ENCODE data around the gene OTOG. TPM values are rescaled to one million over a fixed set of nuclear protein-coding genes. Genes with fewer than 3 reads are reported as not detected.

Gene OTOG
- total RNA-seq, 3 donors from 2014 or later = 0.06 TPM; not detected in 2

- Histone ChIP-seq H3K36me3 (ENCODE audit: low read depth) (no peaks in the 10 kb centered on the region), H3K4me3 (no peak overlapping the region), H3K4me1 (ENCODE audit: low read depth) (no peaks in the 10 kb centered on the region), H3K9me3 (no peaks in the 10 kb centered on the region)
- ATAC-seq (no peak), DNase-seq (no peak)
- TF ChIP-seq CTCF (IDR thresholded peaks at IDR 0.05) = no peak
- intact Hi-C loops (cut with DNase I, micrococcal nuclease) = no loop called here
Observed at GRCh38 chr11:17552041-17552355, 4.9 kb downstream of the OTOG start.

GRCh38 chr11:17552392-17553248, 5.6 kb downstream of the OTOG start:
- DNase-seq (no peak), ATAC-seq (peak; percentile 31)
- Histone ChIP-seq H3K4me3 (no peak overlapping the region), H3K36me3 (ENCODE audit: low read depth) (no peaks in the 10 kb centered on the region), H3K4me1 (ENCODE audit: low read depth) (no peaks in the 10 kb centered on the region), H3K9me3 (no peaks in the 10 kb centered on the region)
- intact Hi-C loops (cut with DNase I, micrococcal nuclease) = no loop called here
- no peak for TF ChIP-seq CTCF (IDR thresholded peaks at IDR 0.05)

- no peak for TF ChIP-seq CTCF (IDR thresholded peaks at IDR 0.05)
- H3K36me3 ChIP-seq (ENCODE audit: low read depth) = no peaks in the 10 kb centered on the region
- ATAC-seq = no peak
- no peaks in the 10 kb centered on the region for H3K4me1 ChIP-seq (ENCODE audit: low read depth)
- intact Hi-C loops (cut with DNase I, micrococcal nuclease) = no loop called here
- no peaks in the 10 kb centered on the region for H3K9me3 ChIP-seq
- H3K4me3 ChIP-seq = no peak overlapping the region
- no peak for DNase-seq
Observed at GRCh38 chr11:17553249-17553546, 6.1 kb downstream of the OTOG start.

GRCh38 chr11:17554487-17554886, 7.4 kb downstream of the OTOG start:
- DNase-seq (no peak), ATAC-seq (no peak)
- Histone ChIP-seq H3K4me1 (ENCODE audit: low read depth) (no peaks in the 10 kb centered on the region), H3K4me3 (no peak overlapping the region), H3K9me3 (no peaks in the 10 kb centered on the region), H3K36me3 (ENCODE audit: low read depth) (no peaks in the 10 kb centered on the region)
- no peak for TF ChIP-seq CTCF (IDR thresholded peaks at IDR 0.05)
- intact Hi-C loops (cut with DNase I, micrococcal nuclease) = no loop called here

GRCh38 chr11:17556999-17557398, 9.9 kb downstream of the OTOG start:
- no peak for TF ChIP-seq CTCF (IDR thresholded peaks at IDR 0.05)
- no peak for DNase-seq
- Histone ChIP-seq H3K4me3 (no peak overlapping the region), H3K36me3 (ENCODE audit: low read depth) (no peaks in the 10 kb centered on the region), H3K9me3 (no peaks in the 10 kb centered on the region), H3K4me1 (ENCODE audit: low read depth) (no peaks in the 10 kb centered on the region)
- ATAC-seq = no peak
- intact Hi-C loops (cut with DNase I, micrococcal nuclease) = no loop called here

Measured in mucosa of descending colon (tissue), 3 donors.